ENCODE results near the gene ADGRL3. TPM values are rescaled to one million over a fixed set of nuclear protein-coding genes. Genes with fewer than 3 reads are reported as not detected.

The ADGRL3 gene
- total RNA-seq, 1 donor from 2014 or later, result 93.6 TPM

DNA sequence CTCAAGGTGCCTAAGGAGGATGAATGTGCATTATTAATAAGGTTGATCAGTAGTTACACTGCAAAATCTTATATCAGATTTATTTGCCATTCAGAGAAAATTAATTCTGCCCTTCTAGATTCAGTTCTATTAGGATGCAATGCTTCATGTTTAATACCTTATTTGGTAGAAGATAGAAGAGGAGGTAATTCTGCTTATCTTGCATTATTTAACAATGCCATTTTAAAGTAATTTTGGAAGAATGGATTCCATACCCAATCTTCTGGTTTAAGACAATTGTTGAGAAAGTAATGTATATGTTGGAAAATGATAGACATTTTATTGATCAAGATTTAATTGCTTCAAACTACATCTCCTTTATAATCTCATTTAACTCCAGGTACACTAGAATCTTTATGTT, 360.9 kb downstream of the ADGRL3 start:
- H3F3A ChIP-seq (ENCODE audit: low read depth), result peaks cover 2% of the 10 kb centered on the region
- no peak overlapping the region for H3K27ac ChIP-seq
- TF ChIP-seq, protein P1, sequence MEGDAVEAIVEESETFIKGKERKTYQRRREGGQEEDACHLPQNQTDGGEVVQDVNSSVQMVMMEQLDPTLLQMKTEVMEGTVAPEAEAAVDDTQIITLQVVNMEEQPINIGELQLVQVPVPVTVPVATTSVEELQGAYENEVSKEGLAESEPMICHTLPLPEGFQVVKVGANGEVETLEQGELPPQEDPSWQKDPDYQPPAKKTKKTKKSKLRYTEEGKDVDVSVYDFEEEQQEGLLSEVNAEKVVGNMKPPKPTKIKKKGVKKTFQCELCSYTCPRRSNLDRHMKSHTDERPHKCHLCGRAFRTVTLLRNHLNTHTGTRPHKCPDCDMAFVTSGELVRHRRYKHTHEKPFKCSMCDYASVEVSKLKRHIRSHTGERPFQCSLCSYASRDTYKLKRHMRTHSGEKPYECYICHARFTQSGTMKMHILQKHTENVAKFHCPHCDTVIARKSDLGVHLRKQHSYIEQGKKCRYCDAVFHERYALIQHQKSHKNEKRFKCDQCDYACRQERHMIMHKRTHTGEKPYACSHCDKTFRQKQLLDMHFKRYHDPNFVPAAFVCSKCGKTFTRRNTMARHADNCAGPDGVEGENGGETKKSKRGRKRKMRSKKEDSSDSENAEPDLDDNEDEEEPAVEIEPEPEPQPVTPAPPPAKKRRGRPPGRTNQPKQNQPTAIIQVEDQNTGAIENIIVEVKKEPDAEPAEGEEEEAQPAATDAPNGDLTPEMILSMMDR (IDR thresholded peaks at IDR 0.05), result no peak
- TF ChIP-seq EZH2phosphoT487 (IDR thresholded peaks at IDR 0.05) (no peak), EZH2 (IDR thresholded peaks at IDR 0.05) (no peak)
- H3K9ac ChIP-seq, result no peak overlapping the region
- no peak overlapping the region for H3K4me3 ChIP-seq
- Mint-ChIP-seq H3K9me3 (peaks cover 17% of the 10 kb centered on the region), H3K4me3 (no peak overlapping the region), H3K27ac (no peak overlapping the region), H3K4me1 (peaks cover 25% of the 10 kb centered on the region), H3K27me3 (ENCODE audit: insufficient read depth, low read depth) (no peaks in the 10 kb centered on the region), H3K36me3 (peaks cover 22% of the 10 kb centered on the region)
- DNase-seq (ENCODE audit: low spot score), result no peak
- no peaks in the 10 kb centered on the region for H3K9me3 ChIP-seq (ENCODE audit: low read depth)
- no peaks in the 10 kb centered on the region for H3K79me2 ChIP-seq (ENCODE audit: low read depth)
- no peak overlapping the region for H2AFZ ChIP-seq (replicated peaks)
- H4K20me1 ChIP-seq (ENCODE audit: low read depth), result no peaks in the 10 kb centered on the region
- H3K4me2 ChIP-seq, result no peak overlapping the region
- H3K27me3 ChIP-seq, result no peaks in the 10 kb centered on the region
- H3K36me3 ChIP-seq, result no peaks in the 10 kb centered on the region
- H3K4me1 ChIP-seq, result peaks cover 19% of the 10 kb centered on the region

DNA sequence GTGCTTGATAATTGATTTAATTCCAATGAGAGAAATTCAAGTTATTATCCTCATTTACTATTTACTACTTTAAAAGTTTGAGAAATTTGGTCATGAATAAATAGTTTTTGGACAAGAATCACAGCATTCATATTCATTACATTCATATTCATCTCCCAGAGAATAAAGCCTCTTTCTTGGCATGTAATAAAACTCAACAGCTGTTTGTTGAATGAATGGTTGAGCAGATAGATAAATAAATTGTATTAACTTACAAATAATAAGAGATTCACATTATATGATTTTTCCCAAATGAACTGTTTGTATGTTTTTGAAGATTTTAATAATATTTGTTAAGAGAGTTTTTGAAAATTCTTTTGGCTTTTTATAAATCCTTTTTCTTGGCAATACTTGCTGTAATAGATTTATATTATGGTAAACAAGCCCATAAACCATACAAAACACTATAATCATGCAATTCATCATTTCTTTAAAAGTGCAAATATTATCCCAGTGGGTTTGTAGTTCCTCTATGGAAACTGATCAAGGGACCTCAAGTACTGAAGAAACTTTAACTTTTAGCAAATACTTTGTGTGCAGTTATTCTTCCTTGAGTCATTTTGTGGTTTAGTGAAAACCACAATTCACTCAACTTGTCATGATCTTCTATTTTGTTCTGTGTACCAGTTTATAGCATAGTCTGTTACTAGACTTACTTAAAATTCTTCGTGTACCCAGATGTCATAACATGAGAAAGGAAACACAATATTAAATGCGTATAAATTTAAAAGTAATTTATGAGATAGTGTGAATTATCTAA, 371.8 kb downstream of the ADGRL3 start:
- Mint-ChIP-seq H3K27ac (no peak overlapping the region), H3K4me3 (no peak overlapping the region), H3K36me3 (peaks cover 10% of the 10 kb centered on the region), H3K4me1 (peaks cover 10% of the 10 kb centered on the region), H3K27me3 (ENCODE audit: insufficient read depth, low read depth) (no peaks in the 10 kb centered on the region), H3K9me3 (peaks cover 2% of the 10 kb centered on the region)
- DNase-seq (ENCODE audit: low spot score), result no peak
- Histone ChIP-seq H3K36me3 (no peaks in the 10 kb centered on the region), H3F3A (ENCODE audit: low read depth) (no peaks in the 10 kb centered on the region), H3K79me2 (ENCODE audit: low read depth) (no peaks in the 10 kb centered on the region), H3K4me3 (no peak overlapping the region), H3K9ac (no peak overlapping the region), H3K4me1 (no peaks in the 10 kb centered on the region), H3K4me2 (no peak overlapping the region), H3K27ac (no peak overlapping the region), H3K27me3 (no peaks in the 10 kb centered on the region), H4K20me1 (ENCODE audit: low read depth) (no peaks in the 10 kb centered on the region), H2AFZ (replicated peaks) (no peak overlapping the region), H3K9me3 (ENCODE audit: low read depth) (no peaks in the 10 kb centered on the region)
- TF ChIP-seq EZH2phosphoT487 (IDR thresholded peaks at IDR 0.05) (no peak), EZH2 (IDR thresholded peaks at IDR 0.05) (no peak)
- TF ChIP-seq, protein P1 (IDR thresholded peaks at IDR 0.05), result no peak

- H3F3A ChIP-seq (ENCODE audit: low read depth), result no peaks in the 10 kb centered on the region
- H3K79me2 ChIP-seq (ENCODE audit: low read depth), result no peaks in the 10 kb centered on the region
- H3K4me3 ChIP-seq, result no peak overlapping the region
- no peak overlapping the region for H3K9ac ChIP-seq
- Mint-ChIP-seq H3K9me3 (no peaks in the 10 kb centered on the region), H3K4me3 (no peak overlapping the region), H3K36me3 (peaks cover 4% of the 10 kb centered on the region), H3K4me1 (peaks cover 9% of the 10 kb centered on the region), H3K27ac (no peak overlapping the region), H3K27me3 (ENCODE audit: insufficient read depth, low read depth) (no peaks in the 10 kb centered on the region)
- no peak overlapping the region for H3K27ac ChIP-seq
- no peak overlapping the region for H3K4me2 ChIP-seq
- H2AFZ ChIP-seq (replicated peaks), result no peak overlapping the region
- H3K9me3 ChIP-seq (ENCODE audit: low read depth), result no peaks in the 10 kb centered on the region
- H3K4me1 ChIP-seq, result no peaks in the 10 kb centered on the region
- no peaks in the 10 kb centered on the region for H3K36me3 ChIP-seq
- DNase-seq (ENCODE audit: low spot score), result no peak
- TF ChIP-seq EZH2 (IDR thresholded peaks at IDR 0.05) (no peak), EZH2phosphoT487 (IDR thresholded peaks at IDR 0.05) (no peak)
- TF ChIP-seq, protein P1 (IDR thresholded peaks at IDR 0.05), result no peak
- H4K20me1 ChIP-seq (ENCODE audit: low read depth), result no peaks in the 10 kb centered on the region
- H3K27me3 ChIP-seq, result no peaks in the 10 kb centered on the region
These were observed 375.7 kb downstream of the ADGRL3 start for GRCh38 chr4:61575796-61576195.

Data from neural progenitor cell (in vitro differentiated cells).